Endothelial cell of hepatic sinusoid (primary cell): ENCODE data around the gene VPS37C.
"Not testable (repeated sequence)": the region's sequence is repeated elsewhere in the genome, so short reads cannot be mapped to it uniquely, and the experiment has no call there.

Experiments used
- in situ Hi-C: cut with HindIII; loops from 2 replicates; pipeline ENCODE4 v1.10.0; 2017; ENCODE audit warnings: low sequenced_read_pairs

VPS37C gene

GRCh38 chr11:61102667-61103571, 58.3 kb downstream of the VPS37C start:
- in situ Hi-C loops = no loop called here

- in situ Hi-C loops = no loop called here
Measured at GRCh38 chr11:61098778-61099177, 62.4 kb downstream of the VPS37C start.

GRCh38 chr11:61098261-61098660, 63.0 kb downstream of the VPS37C start:
- in situ Hi-C loops = not testable (repeated sequence)

- in situ Hi-C loops = no loop called here
Measured at GRCh38 chr11:61095021-61095420, 66.2 kb downstream of the VPS37C start.

DNA sequence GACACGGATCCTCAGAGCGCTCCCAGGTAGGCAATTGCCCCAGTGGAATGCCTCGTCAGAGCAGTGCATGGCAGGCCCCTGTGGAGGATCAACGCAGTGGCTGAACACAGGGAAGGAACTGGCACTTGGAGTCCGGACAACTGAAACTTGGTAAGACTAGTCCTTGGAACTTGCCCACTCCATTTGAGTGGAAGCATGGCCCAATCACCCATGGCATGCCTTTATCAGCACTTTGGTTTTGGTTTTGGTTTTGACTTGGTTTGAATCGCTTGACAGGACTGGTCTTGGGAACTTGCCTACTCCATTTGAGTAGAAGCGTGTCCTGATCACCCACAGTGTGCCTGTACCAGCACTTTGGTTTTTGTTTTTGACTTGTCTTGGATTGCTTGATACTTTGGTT, 67.1 kb downstream of the VPS37C start:
- in situ Hi-C loops = not testable (repeated sequence)

- in situ Hi-C loops = no loop called here
Measured at GRCh38 chr11:61092908-61093763, 68.1 kb downstream of the VPS37C start.

GRCh38 chr11:61092280-61092766, 68.9 kb downstream of the VPS37C start:
- in situ Hi-C loops = no loop called here

- in situ Hi-C loops = no loop called here
Measured at GRCh38 chr11:61091373-61092279, 69.6 kb downstream of the VPS37C start.

GRCh38 chr11:61090982-61091372, 70.2 kb downstream of the VPS37C start:
- in situ Hi-C loops = no loop called here

GRCh38 chr11:61090521-61090920, 70.7 kb downstream of the VPS37C start:
- in situ Hi-C loops = no loop called here

DNA sequence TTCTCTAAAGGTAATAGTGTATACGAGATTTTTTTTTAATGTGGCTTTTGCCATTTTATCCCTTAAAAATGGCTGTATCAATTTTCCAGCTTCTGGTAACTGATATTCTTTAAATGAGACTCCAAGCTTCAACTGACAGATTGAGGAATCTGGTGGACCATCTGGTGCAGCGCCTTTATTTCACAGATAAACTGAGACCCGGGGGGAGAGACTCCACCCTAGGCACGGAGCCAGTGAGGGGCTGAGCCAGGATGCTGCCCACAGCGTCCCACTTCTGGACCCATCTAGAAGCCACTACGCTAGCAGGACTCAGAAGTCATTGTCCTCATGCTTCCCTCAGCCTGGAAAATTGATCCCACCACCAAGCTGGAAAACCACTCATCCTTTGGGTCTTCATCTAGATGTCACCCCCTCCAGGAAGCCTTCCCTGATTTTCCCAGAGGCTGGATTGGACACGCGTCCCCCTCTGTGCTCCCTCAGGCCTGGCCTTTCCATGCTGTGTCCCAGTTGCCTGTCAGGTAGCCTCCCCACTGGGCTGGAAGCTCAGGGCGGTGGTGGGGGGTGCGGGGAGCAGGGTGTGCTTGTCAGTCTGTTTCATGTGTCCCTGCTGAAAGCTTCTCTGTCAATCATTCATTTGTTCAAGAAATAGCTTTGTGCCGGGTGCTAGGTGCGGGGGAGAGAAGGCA, 71.3 kb downstream of the VPS37C start:
- in situ Hi-C loops = no loop called here

DNA sequence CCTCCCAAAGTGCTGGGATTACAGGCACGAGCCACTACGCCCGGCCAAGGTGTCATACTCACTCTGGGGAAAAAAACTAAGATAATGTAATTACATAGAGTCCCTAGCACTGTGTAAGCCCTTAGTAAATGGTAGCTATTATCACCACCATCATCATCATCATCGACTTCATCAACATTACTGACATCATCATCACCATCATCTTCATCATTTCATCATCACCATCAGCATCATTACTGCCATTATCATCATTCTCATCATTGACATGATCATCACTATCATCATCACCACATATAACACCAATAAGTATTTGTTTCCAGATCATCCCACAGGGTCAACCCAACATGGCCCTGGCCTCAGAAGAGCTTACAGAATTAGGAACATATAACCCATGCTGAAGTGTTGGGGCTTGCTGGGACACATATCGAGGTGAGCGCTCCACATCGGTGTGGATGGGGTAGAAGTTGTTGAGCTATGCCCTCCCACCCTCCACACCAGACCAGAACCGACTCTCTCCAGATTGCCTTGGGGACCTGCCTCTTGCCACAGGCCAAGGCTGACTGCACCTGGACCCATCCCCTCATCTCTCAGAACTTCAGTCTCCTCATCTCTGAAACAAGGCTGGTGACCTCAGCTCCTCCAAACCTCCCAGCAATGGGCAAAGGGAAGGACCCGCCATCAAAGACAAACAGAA, 73.7 kb downstream of the VPS37C start:
- in situ Hi-C loops = no loop called here

- in situ Hi-C loops = no loop called here
Measured at GRCh38 chr11:61083601-61084147, 77.6 kb downstream of the VPS37C start.

DNA sequence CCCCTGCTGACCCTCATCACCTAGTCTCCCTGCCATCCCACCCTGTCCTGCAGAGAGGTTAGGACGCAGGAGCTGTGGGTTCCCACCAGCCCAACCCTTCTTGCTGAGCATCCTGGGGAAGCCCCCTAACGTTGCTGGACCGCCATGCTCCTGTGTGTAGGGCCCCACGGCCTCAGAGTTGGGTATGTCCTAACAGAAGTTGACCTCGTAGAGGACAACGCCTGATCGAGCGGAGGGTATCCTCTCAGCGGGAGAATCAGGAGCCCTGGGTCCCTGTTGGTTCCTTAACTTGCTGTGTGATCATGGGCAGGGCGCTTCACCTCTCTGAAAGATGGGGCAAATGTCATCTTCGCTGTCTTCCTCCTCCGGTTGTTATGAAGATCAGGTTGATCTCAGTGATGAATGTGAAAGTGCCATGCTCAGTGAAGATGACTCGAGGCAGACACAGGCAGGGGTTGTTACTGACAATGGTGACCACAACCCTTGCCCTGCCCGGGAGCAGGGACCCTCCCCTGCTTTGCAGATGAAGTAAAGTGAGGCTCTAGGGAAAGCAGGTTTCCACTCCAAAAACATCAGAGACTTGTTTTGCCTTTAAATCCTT, 78.2 kb downstream of the VPS37C start:
- in situ Hi-C loops = no loop called here

DNA sequence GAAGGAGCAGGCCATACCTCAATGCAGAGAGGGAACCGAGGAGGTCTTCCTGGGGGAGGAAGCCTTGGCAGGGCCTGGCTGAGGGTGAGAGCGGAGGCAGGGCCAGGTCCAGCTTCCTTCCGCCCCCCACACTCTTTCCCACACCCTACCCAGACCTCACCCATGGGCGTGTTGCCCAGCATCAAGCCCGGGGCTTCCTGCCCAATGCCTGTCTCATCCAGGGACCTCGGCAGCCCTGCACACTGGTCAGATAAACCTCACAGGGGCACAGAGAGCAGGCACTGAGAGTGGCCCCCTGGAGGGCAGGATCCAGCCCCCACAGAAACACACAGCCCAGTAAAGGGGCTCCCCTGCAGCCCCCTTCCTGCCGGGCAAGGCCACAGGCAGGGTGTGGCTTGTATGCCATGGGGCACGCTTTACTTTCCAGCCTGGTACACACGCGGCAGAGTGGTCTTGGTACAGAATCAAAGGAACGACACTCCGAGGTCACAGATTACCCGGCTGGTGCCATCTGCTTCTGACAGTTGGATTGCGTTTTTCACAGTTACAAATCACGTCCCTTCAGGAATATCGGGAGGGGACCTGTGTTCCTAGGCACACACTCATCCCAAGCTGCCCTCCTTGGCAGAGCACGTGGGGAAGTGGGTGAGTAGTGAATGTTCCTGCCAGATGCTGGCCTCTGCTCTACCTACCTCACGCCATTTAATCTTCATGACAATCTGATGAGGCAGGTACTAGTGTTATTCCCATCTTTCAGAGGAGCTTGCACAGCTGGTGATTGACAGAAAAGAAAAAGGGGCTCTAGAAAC, 79.0 kb downstream of the VPS37C start:
- in situ Hi-C loops = no loop called here

- in situ Hi-C loops = no loop called here
Measured at GRCh38 chr11:61080986-61081590, 80.1 kb downstream of the VPS37C start.

DNA sequence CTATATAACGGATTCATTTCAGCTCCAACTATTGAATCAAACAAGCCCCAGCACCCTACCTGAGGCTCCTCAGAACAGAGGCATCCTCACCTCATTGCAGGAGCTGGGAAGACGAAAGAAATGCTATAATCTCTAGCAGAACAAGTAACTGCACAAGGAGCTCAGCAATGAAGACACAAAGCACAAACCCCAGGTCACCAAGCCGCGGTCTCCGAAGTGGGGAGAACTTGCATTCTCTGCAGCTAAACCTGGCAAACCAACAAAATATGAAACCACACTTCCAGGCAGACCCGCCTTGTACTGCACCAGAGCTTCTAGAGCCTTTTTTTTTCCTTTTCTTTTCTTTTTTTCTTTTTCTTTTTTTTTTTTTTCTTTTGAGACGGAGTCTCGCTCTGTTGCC, 80.7 kb downstream of the VPS37C start:
- in situ Hi-C loops = no loop called here
